CD4-positive, alpha-beta memory T cell (primary cell): ENCODE results near the gene HSPBAP1. TPM values are rescaled to one million over a fixed set of nuclear protein-coding genes. Genes with fewer than 3 reads are reported as not detected.
A peak's percentile ranks its signal among the peaks of the same experiment; 100 is the strongest.

Experiments
- CTCF ChIA-PET: fragments of 350-600 bp; sonication (Branson Sonifier 250); formaldehyde crosslinking; loops from one replicate; lab custom pipeline; 2021; ENCODE audit warnings: inconsistent platforms; ENCODE audit not compliant: partially characterized antibody; lab: Charles Lee
- POLR2A ChIA-PET: fragments of 350-600 bp; sonication (Branson Sonifier 250); formaldehyde crosslinking; loops from one replicate; lab custom pipeline; 2021; ENCODE audit not compliant: partially characterized antibody; lab: Charles Lee
- DNase-seq, 5 donors: peaks; one replicate each; pipeline versions ENCODE4 v3.0.0 to v3.0.0-alpha.2; 2020 to 2022; ENCODE audit warnings: mixed read lengths in 1 of 5
- H3K27ac ChIP-seq: one replicate; pipeline ENCODE4 v1.7.0; 2013; ENCODE audit warnings: low read depth, low read length
- H3K27me3 ChIP-seq: 2 replicates; pipeline ENCODE4 v1.7.0; 2013; ENCODE audit warnings: mild to moderate bottlenecking, low read length, moderate library complexity; ENCODE audit not compliant: insufficient read depth
- H3K36me3 ChIP-seq: 2 replicates; pipeline ENCODE4 v1.7.0; 2013; ENCODE audit warnings: mild to moderate bottlenecking, low read length, moderate library complexity; ENCODE audit not compliant: insufficient read depth
- H3K4me1 ChIP-seq: 2 replicates; pipeline ENCODE4 v1.7.0; 2013; ENCODE audit warnings: mild to moderate bottlenecking, low read length, moderate library complexity; ENCODE audit not compliant: insufficient read depth
- H3K4me3 ChIP-seq, 2 donors: one replicate each; pipeline ENCODE4 v1.7.0; 2013; ENCODE audit warnings: low read length in 2 of 2, mild to moderate bottlenecking in 1 of 2
- H3K9me3 ChIP-seq, 2 donors: one replicate each; pipeline ENCODE4 v1.7.0; 2013; ENCODE audit warnings: low read length in 2 of 2, control low read depth in 1 of 2; ENCODE audit not compliant: control insufficient read depth in 1 of 2
- H3K27ac Mint-ChIP-seq, 7 donors: one replicate each; pipeline ENCODE4 v1.8.0; 2020 to 2021; ENCODE audit warnings: mixed read lengths in 7 of 7, mild to moderate bottlenecking in 6 of 7, inconsistent platforms in 3 of 7, moderate library complexity in 3 of 7
- H3K27me3 Mint-ChIP-seq, 2 donors: one replicate each; pipeline ENCODE4 v1.8.0; 2020 to 2021; ENCODE audit warnings: mixed read lengths in 2 of 2
- H3K36me3 Mint-ChIP-seq, 2 donors: one replicate each; pipeline ENCODE4 v1.8.0; 2020 to 2021; ENCODE audit warnings: mixed read lengths in 2 of 2, inconsistent platforms in 1 of 2, mild to moderate bottlenecking in 1 of 2
- H3K4me1 Mint-ChIP-seq, 4 donors: one replicate each; pipeline ENCODE4 v1.8.0; 2020 to 2021; ENCODE audit warnings: mixed read lengths in 4 of 4, mild to moderate bottlenecking in 1 of 4
- H3K4me3 Mint-ChIP-seq, 8 donors: one replicate each; pipeline ENCODE4 v1.8.0; 2020 to 2021; ENCODE audit warnings: mixed read lengths in 8 of 8, mild to moderate bottlenecking in 7 of 8, moderate library complexity in 6 of 8, inconsistent platforms in 3 of 8
- H3K9me3 Mint-ChIP-seq, 8 donors: one replicate each; pipeline ENCODE4 v1.8.0; 2020 to 2021; ENCODE audit warnings: mixed read lengths in 8 of 8, mild to moderate bottlenecking in 5 of 8, inconsistent platforms in 3 of 8, moderate library complexity in 1 of 8
- intact Hi-C: fragments of 100-400 bp; cut with micrococcal nuclease; formaldehyde crosslinking; loops from one replicate; pipeline ENCODE4 v1.15.1; 2023
- polyA plus RNA-seq, 2 donors: library from polyadenylated mRNA; unstranded; fragments of 300-500 nt; fragmentation: Illumina TruSeq; gene quantifications; one replicate each; pipeline ENCODE4 v1.2.3, GENCODE V29; 2021
- total RNA-seq, 2 experiments: library from RNA; stranded (reverse); gene quantifications; one replicate each; pipeline ENCODE4 v1.2.3, GENCODE V29; 2021

HSPBAP1 gene
- total and polyA plus RNA-seq, 4 experiments from 2014 or later: 6.7 to 23.2 (median 17.4) TPM

GRCh38 chr3:122786066-122786465 is 7.6 kb downstream of the HSPBAP1 start:
- CTCF ChIA-PET: interaction anchor here (1.0 kb wide), 1 partner anchor 12 kb away, joined by 4 read pairs; no protein-coding TSS in a partner anchor
- DNase-seq: no peak
- POLR2A ChIA-PET: no interaction called here
- peaks cover 19 to 29% (median 25%) of the 10 kb centered on the region in 4 donors for H3K4me1 Mint-ChIP-seq
- H3K9me3 Mint-ChIP-seq: no peaks in the 10 kb centered on the region
- intact Hi-C loops: no loop called here
- H3K27ac Mint-ChIP-seq: no peak overlapping the region
- Histone ChIP-seq H3K4me1 (peaks cover 32% of the 10 kb centered on the region), H3K36me3 (no peaks in the 10 kb centered on the region), H3K27me3 (no peaks in the 10 kb centered on the region), H3K9me3 (no peaks in the 10 kb centered on the region), H3K27ac (no peak overlapping the region), H3K4me3 (no peak overlapping the region)
- H3K4me3 Mint-ChIP-seq: no peak overlapping the region
- H3K36me3 Mint-ChIP-seq: peaks cover 6 to 14% of the 10 kb centered on the region in 2 donors
- no peaks in the 10 kb centered on the region for H3K27me3 Mint-ChIP-seq

GRCh38 chr3:122785231-122785630 is 8.4 kb downstream of the HSPBAP1 start:
- POLR2A ChIA-PET: interaction anchor here (1.9 kb wide), 1 partner anchor 9 kb away, joined by 8 read pairs; the partner anchor contains the start of gene HSPBAP1
- CTCF ChIA-PET: no interaction called here
- Mint-ChIP-seq H3K4me3 (no peak overlapping the region), H3K27ac (peak overlapping the region in 1 of 7 donors; percentile 2), H3K4me1 (peaks cover 19 to 29% (median 25%) of the 10 kb centered on the region in 4 donors), H3K36me3 (peaks cover 6 to 14% of the 10 kb centered on the region in 2 donors), H3K27me3 (no peaks in the 10 kb centered on the region), H3K9me3 (no peaks in the 10 kb centered on the region)
- Histone ChIP-seq H3K27me3 (no peaks in the 10 kb centered on the region), H3K9me3 (no peaks in the 10 kb centered on the region), H3K36me3 (no peaks in the 10 kb centered on the region), H3K4me1 (peaks cover 28% of the 10 kb centered on the region), H3K4me3 (no peak overlapping the region), H3K27ac (no peak overlapping the region)
- no peak for DNase-seq
- intact Hi-C loops: no loop called here

- CTCF ChIA-PET: no interaction called here
These were observed 9.2 kb downstream of the HSPBAP1 start for GRCh38 chr3:122784436-122784835.

GRCh38 chr3:122782804-122783203 is 10.8 kb downstream of the HSPBAP1 start:
- POLR2A ChIA-PET: no interaction called here

More at GRCh38 chr3:122784436-122784835, 9.2 kb downstream of the HSPBAP1 start:
- POLR2A ChIA-PET: interaction anchor here (1.9 kb wide), 1 partner anchor 9 kb away, joined by 8 read pairs; the partner anchor contains the start of gene HSPBAP1
- no peak for DNase-seq
- no peaks in the 10 kb centered on the region for H3K36me3 ChIP-seq
- no peak overlapping the region for H3K4me3 ChIP-seq
- intact Hi-C loops: no loop called here
- H3K27ac Mint-ChIP-seq: peak overlapping the region in 2 of 7 donors; percentile 9 to 32
- H3K9me3 ChIP-seq: no peaks in the 10 kb centered on the region
- H3K4me1 ChIP-seq: peaks cover 26% of the 10 kb centered on the region
- H3K9me3 Mint-ChIP-seq: no peaks in the 10 kb centered on the region
- H3K4me3 Mint-ChIP-seq: no peak overlapping the region
- peaks cover 19 to 29% (median 23%) of the 10 kb centered on the region in 4 donors for H3K4me1 Mint-ChIP-seq
- no peak overlapping the region for H3K27ac ChIP-seq
- H3K36me3 Mint-ChIP-seq: peaks cover 6 to 14% of the 10 kb centered on the region in 2 donors
- H3K27me3 ChIP-seq: no peaks in the 10 kb centered on the region
- no peaks in the 10 kb centered on the region for H3K27me3 Mint-ChIP-seq

GRCh38 chr3:122777563-122777962 is 16.1 kb downstream of the HSPBAP1 start:
- Mint-ChIP-seq H3K9me3 (no peaks in the 10 kb centered on the region), H3K27ac (no peak overlapping the region), H3K4me1 (peaks cover 0 to 4% (median 2%) of the 10 kb centered on the region in 4 donors), H3K27me3 (no peaks in the 10 kb centered on the region), H3K4me3 (no peak overlapping the region), H3K36me3 (peaks cover 15 to 19% of the 10 kb centered on the region in 2 donors)
- intact Hi-C loops: no loop called here
- ChIA-PET CTCF (no interaction called here), POLR2A (no interaction called here)
- H3K4me1 ChIP-seq: no peaks in the 10 kb centered on the region
- no peak for DNase-seq
- H3K27me3 ChIP-seq: no peaks in the 10 kb centered on the region
- no peak overlapping the region for H3K27ac ChIP-seq
- no peaks in the 10 kb centered on the region for H3K36me3 ChIP-seq
- no peaks in the 10 kb centered on the region for H3K9me3 ChIP-seq
- no peak overlapping the region for H3K4me3 ChIP-seq

More at GRCh38 chr3:122782804-122783203, 10.8 kb downstream of the HSPBAP1 start:
- intact Hi-C loops: no loop called here
- no peak for DNase-seq
- CTCF ChIA-PET: no interaction called here
- Mint-ChIP-seq H3K9me3 (no peaks in the 10 kb centered on the region), H3K27me3 (no peaks in the 10 kb centered on the region), H3K4me1 (peaks cover 4 to 17% (median 12%) of the 10 kb centered on the region in 4 donors), H3K27ac (no peak overlapping the region), H3K4me3 (no peak overlapping the region), H3K36me3 (peaks cover 6 to 14% of the 10 kb centered on the region in 2 donors)
- Histone ChIP-seq H3K4me1 (peaks cover 13% of the 10 kb centered on the region), H3K27ac (no peak overlapping the region), H3K27me3 (no peaks in the 10 kb centered on the region), H3K9me3 (no peaks in the 10 kb centered on the region), H3K36me3 (no peaks in the 10 kb centered on the region), H3K4me3 (no peak overlapping the region)

GRCh38 chr3:122776675-122777468 is 16.8 kb downstream of the HSPBAP1 start:
- CTCF ChIA-PET: interaction anchor here (1.1 kb wide), 1 partner anchor 22 kb away, joined by 3 read pairs; no protein-coding TSS in a partner anchor
- Histone ChIP-seq H3K27me3 (no peaks in the 10 kb centered on the region), H3K4me3 (no peak overlapping the region), H3K4me1 (no peaks in the 10 kb centered on the region), H3K9me3 (no peaks in the 10 kb centered on the region), H3K36me3 (no peaks in the 10 kb centered on the region), H3K27ac (no peak overlapping the region)
- Mint-ChIP-seq H3K4me3 (no peak overlapping the region), H3K4me1 (peaks cover 0 to 4% (median 2%) of the 10 kb centered on the region in 4 donors), H3K27ac (no peak overlapping the region), H3K9me3 (no peaks in the 10 kb centered on the region), H3K27me3 (no peaks in the 10 kb centered on the region), H3K36me3 (peaks cover 15 to 19% of the 10 kb centered on the region in 2 donors)
- intact Hi-C loops: no loop called here
- no peak for DNase-seq
- POLR2A ChIA-PET: no interaction called here

GRCh38 chr3:122774564-122774963 is 19.1 kb downstream of the HSPBAP1 start:
- Mint-ChIP-seq H3K36me3 (peaks cover 14 to 21% of the 10 kb centered on the region in 2 donors), H3K27me3 (no peaks in the 10 kb centered on the region), H3K4me1 (peaks cover 0 to 4% (median 1%) of the 10 kb centered on the region in 4 donors), H3K27ac (no peak overlapping the region), H3K9me3 (no peaks in the 10 kb centered on the region), H3K4me3 (no peak overlapping the region)
- CTCF ChIA-PET: interaction anchor here (1.5 to 2.5 kb wide), 2 partner anchors 11 to 17 kb away, joined by 4 to 8 read pairs; no protein-coding TSS in a partner anchor
- Histone ChIP-seq H3K4me1 (no peaks in the 10 kb centered on the region), H3K27ac (no peak overlapping the region), H3K36me3 (no peaks in the 10 kb centered on the region), H3K4me3 (no peak overlapping the region), H3K27me3 (no peaks in the 10 kb centered on the region), H3K9me3 (no peaks in the 10 kb centered on the region)
- intact Hi-C loops: no loop called here
- DNase-seq: no peak
- POLR2A ChIA-PET: no interaction called here
